Memory B cell (primary cell): ENCODE measurements around the gene KCTD7.
"Not testable (repeated sequence)": the region's sequence is repeated elsewhere in the genome, so short reads cannot be mapped to it uniquely, and the experiment has no call there.

Experiments
- ATAC-seq: fragments of 150-1000 bp; cut with Tn5 transposase; 2 replicates; pipeline ENCODE4 v1.10.0; 2021; ENCODE audit warnings: low read depth, mild to moderate bottlenecking, moderate library complexity
- DNase-seq, 2 donors: peaks; one replicate each; pipeline ENCODE4 v3.0.0; 2022; ENCODE audit warnings: low spot score in 2 of 2
- H3K27ac Mint-ChIP-seq: one replicate; pipeline ENCODE4 v1.8.0; 2022; ENCODE audit warnings: mild to moderate bottlenecking, moderate library complexity, mixed read lengths
- H3K27me3 Mint-ChIP-seq: one replicate; pipeline ENCODE4 v1.8.0; 2022; ENCODE audit warnings: mixed read lengths
- H3K36me3 Mint-ChIP-seq: one replicate; pipeline ENCODE4 v1.8.0; 2022; ENCODE audit warnings: mild to moderate bottlenecking, mixed read lengths
- H3K4me1 Mint-ChIP-seq: one replicate; pipeline ENCODE4 v1.8.0; 2022; ENCODE audit warnings: mixed read lengths
- H3K4me3 Mint-ChIP-seq: one replicate; pipeline ENCODE4 v1.8.0; 2022; ENCODE audit warnings: mild to moderate bottlenecking, moderate library complexity, mixed read lengths
- H3K9me3 Mint-ChIP-seq: one replicate; pipeline ENCODE4 v1.8.0; 2022; ENCODE audit warnings: mixed read lengths

The KCTD7 gene

GRCh38 chr7:66671486-66671885 lies 42.8 kb downstream of the KCTD7 start:
- DNase-seq, H3K9me3 Mint-ChIP-seq, H3K27me3 Mint-ChIP-seq, H3K4me1 Mint-ChIP-seq, H3K36me3 Mint-ChIP-seq, ATAC-seq, H3K4me3 Mint-ChIP-seq: not testable (repeated sequence)
- H3K27ac Mint-ChIP-seq, result peak overlapping the region; percentile 35

DNA sequence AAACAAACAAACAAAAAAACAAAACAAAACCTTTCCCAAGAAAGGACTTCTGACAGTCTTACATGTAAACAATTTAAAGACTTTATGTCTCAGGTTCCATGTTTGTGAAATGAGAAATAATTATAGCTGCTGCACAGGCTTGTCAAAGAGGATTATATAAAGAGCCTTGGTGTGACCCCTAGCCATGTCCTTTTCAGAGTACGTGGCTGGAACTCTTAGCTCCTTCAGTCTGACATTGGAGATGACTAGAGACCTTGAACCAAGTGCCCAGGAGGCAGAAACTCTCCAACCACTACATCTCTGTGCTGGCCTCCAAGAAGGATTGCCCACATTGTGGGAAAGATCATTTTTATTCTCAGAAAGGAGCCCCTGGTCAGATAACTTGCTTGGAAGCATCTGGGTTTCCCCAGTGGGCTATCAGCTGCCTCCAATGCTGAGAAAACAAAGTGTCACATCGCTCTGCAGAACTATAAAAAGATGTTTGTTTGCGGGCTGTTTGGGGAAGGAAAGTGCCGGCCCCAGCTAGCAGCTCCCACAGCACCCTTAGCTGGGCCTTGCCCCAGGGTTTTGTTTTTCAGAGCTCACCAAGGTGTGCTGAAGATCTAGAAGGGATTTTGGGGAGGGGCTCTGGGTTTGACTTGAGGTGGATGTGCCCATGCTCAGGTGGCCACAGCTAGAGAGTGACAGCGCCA lies 43.9 kb downstream of the KCTD7 start:
- H3K9me3 Mint-ChIP-seq, H3K4me3 Mint-ChIP-seq, H3K4me1 Mint-ChIP-seq, H3K27ac Mint-ChIP-seq, H3K36me3 Mint-ChIP-seq, DNase-seq, H3K27me3 Mint-ChIP-seq: not testable (repeated sequence)
- ATAC-seq, result peak; percentile 52

DNA sequence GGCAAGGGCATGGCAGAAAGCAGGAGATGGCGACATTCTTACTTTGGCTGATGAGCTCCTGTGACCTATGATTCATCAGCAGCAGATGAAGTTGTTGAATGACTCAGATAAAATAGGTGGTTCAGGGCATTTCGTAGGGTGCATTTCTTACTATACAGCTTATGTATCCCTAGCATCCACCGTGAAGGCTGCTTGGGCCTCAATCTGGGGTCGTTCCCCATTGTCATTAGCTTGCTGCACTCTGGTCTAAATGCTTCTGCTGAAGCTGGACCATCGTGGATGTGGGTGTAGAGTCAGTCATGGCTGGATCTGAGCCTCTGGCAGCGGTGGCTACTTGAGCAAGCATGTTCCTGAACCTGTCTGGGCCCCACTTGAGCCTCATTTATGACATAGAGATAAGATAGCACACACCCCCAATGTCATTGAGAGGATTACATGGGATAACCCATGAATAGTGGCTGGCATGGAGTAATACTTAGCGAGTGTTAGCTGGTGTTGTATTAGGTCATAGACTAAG lies 44.5 kb downstream of the KCTD7 start:
- not testable (repeated sequence) for H3K27ac Mint-ChIP-seq, H3K9me3 Mint-ChIP-seq, DNase-seq, H3K4me3 Mint-ChIP-seq, H3K36me3 Mint-ChIP-seq, H3K27me3 Mint-ChIP-seq, H3K4me1 Mint-ChIP-seq
- peak; percentile 8 for ATAC-seq

- ATAC-seq (no peak), DNase-seq (no peak)
- no peak overlapping the region for H3K4me3 Mint-ChIP-seq
- H3K27ac Mint-ChIP-seq, result peak overlapping the region; percentile 99
- no peaks in the 10 kb centered on the region for H3K27me3 Mint-ChIP-seq
- no peaks in the 10 kb centered on the region for H3K9me3 Mint-ChIP-seq
- peaks cover 22% of the 10 kb centered on the region for H3K4me1 Mint-ChIP-seq
- no peaks in the 10 kb centered on the region for H3K36me3 Mint-ChIP-seq
These were observed 51.1 kb downstream of the KCTD7 start for GRCh38 chr7:66679633-66680244.

DNA sequence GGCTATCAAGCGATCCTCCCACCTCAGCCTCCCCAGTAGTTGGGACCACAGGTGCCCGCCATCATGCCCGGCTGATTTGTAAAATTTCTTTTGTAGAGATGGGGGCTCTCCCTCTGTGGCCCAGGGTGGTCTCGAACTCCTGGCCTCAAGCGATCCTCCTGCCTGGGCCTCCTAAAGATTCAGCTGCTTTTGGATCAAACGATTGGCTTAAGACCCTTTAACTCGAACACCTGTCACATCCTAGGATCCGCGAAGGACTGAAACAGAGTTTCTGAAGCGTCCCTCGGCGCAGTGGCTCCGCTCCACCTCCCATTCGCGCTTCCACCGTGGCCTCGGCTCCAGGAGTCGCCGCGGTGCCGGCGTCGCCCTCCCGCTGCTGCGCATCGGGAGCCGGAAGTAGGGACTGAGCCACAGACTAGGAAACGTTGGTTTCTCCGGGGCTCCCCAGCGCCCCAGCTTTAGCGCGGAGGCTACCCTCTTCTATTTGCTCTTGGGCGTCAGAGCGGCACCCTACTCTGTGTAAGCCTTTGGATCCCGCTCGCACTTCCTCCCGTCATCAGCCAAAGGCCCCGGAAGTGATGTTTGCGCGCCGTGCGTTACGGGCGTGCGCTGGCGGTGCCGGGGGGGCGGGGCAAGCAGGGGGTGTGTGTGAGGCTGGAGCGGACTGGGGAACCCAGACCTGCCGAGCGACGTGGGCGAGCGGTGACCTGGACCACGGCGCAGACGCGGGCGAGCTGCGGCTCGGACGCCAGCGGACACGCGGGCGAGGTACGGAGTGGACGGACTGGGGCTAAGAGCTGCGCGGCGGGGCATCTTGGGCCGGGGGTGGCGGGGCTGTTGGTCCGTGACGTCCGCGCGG lies 53.0 kb downstream of the KCTD7 start:
- ATAC-seq (peak; percentile 95), DNase-seq (peak; percentile 83 to 87)
- Mint-ChIP-seq H3K4me1 (peaks cover 22% of the 10 kb centered on the region), H3K27ac (peak overlapping the region; percentile 99), H3K9me3 (no peaks in the 10 kb centered on the region), H3K27me3 (no peaks in the 10 kb centered on the region), H3K36me3 (no peaks in the 10 kb centered on the region), H3K4me3 (peak overlapping the region; percentile 95)

- no peaks in the 10 kb centered on the region for H3K27me3 Mint-ChIP-seq
- H3K27ac Mint-ChIP-seq, result peak overlapping the region; percentile 99
- H3K36me3 Mint-ChIP-seq, result no peaks in the 10 kb centered on the region
- H3K4me1 Mint-ChIP-seq, result peaks cover 22% of the 10 kb centered on the region
- peak overlapping the region; percentile 95 for H3K4me3 Mint-ChIP-seq
- no peaks in the 10 kb centered on the region for H3K9me3 Mint-ChIP-seq
- ATAC-seq (peak; percentile 7), DNase-seq (no peak)
These were observed 53.8 kb downstream of the KCTD7 start for GRCh38 chr7:66682350-66683093.

GRCh38 chr7:66683094-66683769 lies 54.6 kb downstream of the KCTD7 start:
- H3K36me3 Mint-ChIP-seq, H3K9me3 Mint-ChIP-seq, H3K27me3 Mint-ChIP-seq, DNase-seq, ATAC-seq: not testable (repeated sequence)
- Mint-ChIP-seq H3K4me1 (peaks cover 22% of the 10 kb centered on the region), H3K4me3 (peak overlapping the region; percentile 95), H3K27ac (peak overlapping the region; percentile 54)

GRCh38 chr7:66683770-66684123 lies 55.1 kb downstream of the KCTD7 start:
- DNase-seq (no peak), ATAC-seq (no peak)
- H3K27me3 Mint-ChIP-seq, result no peaks in the 10 kb centered on the region
- H3K27ac Mint-ChIP-seq, result no peak overlapping the region
- peaks cover 7% of the 10 kb centered on the region for H3K36me3 Mint-ChIP-seq
- peaks cover 7% of the 10 kb centered on the region for H3K9me3 Mint-ChIP-seq
- H3K4me3 Mint-ChIP-seq, result peak overlapping the region; percentile 5
- H3K4me1 Mint-ChIP-seq, result peaks cover 20% of the 10 kb centered on the region

- H3K4me3 Mint-ChIP-seq, H3K9me3 Mint-ChIP-seq, H3K4me1 Mint-ChIP-seq, H3K36me3 Mint-ChIP-seq, H3K27me3 Mint-ChIP-seq, DNase-seq, ATAC-seq, H3K27ac Mint-ChIP-seq: not testable (repeated sequence)
These were observed 57.0 kb downstream of the KCTD7 start for GRCh38 chr7:66685663-66686062.

GRCh38 chr7:66687186-66687585 lies 58.5 kb downstream of the KCTD7 start:
- ATAC-seq (no peak), DNase-seq (no peak)
- H3K4me1 Mint-ChIP-seq, result peaks cover 4% of the 10 kb centered on the region
- H3K36me3 Mint-ChIP-seq, result peaks cover 7% of the 10 kb centered on the region
- no peaks in the 10 kb centered on the region for H3K27me3 Mint-ChIP-seq
- H3K9me3 Mint-ChIP-seq, result peaks cover 7% of the 10 kb centered on the region
- no peak overlapping the region for H3K4me3 Mint-ChIP-seq
- H3K27ac Mint-ChIP-seq, result no peak overlapping the region

- H3K4me3 Mint-ChIP-seq, H3K36me3 Mint-ChIP-seq, DNase-seq, ATAC-seq, H3K27ac Mint-ChIP-seq, H3K9me3 Mint-ChIP-seq, H3K27me3 Mint-ChIP-seq, H3K4me1 Mint-ChIP-seq: not testable (repeated sequence)
These were observed 59.0 kb downstream of the KCTD7 start for GRCh38 chr7:66687672-66688071.

DNA sequence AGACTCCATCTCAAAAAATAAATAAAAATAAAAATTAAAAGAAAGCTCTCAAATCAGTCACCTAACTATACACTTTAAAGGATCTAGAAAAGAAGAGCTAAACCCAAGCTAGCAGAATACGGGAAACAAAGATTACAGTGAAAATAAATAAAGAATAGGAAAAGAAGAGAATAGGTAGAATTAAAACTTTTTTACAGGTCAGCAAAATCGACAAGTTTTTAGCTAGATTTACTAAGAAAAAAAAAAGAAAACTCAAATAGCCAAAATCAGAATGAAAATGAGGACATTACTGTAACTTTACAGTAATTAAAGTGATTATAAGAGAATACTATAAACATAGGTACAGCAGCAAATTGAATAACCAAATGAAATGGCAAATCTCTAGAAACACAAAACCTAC lies 60.4 kb downstream of the KCTD7 start:
- no peaks in the 10 kb centered on the region for H3K4me1 Mint-ChIP-seq
- H3K27ac Mint-ChIP-seq, result no peak overlapping the region

GRCh38 chr7:66693331-66693730 lies 64.7 kb downstream of the KCTD7 start:
- no peak for DNase-seq
- peaks cover 7% of the 10 kb centered on the region for H3K36me3 Mint-ChIP-seq
- H3K9me3 Mint-ChIP-seq, result peaks cover 2% of the 10 kb centered on the region
- H3K27ac Mint-ChIP-seq, result peak overlapping the region; percentile 55
- peaks cover 3% of the 10 kb centered on the region for H3K4me1 Mint-ChIP-seq
- no peak for ATAC-seq
- H3K4me3 Mint-ChIP-seq, result no peak overlapping the region
- H3K27me3 Mint-ChIP-seq, result no peaks in the 10 kb centered on the region

More for the DNA sequence above, 60.4 kb downstream of the KCTD7 start:
- H3K9me3 Mint-ChIP-seq, result peaks cover 7% of the 10 kb centered on the region
- peaks cover 7% of the 10 kb centered on the region for H3K36me3 Mint-ChIP-seq
- no peaks in the 10 kb centered on the region for H3K27me3 Mint-ChIP-seq
- no peak overlapping the region for H3K4me3 Mint-ChIP-seq
- no peak for DNase-seq
- no peak for ATAC-seq
